WI38 (cell line): ENCODE data around the gene SLC49A4.

ENCODE experiments used
- H3K4me3 ChIP-seq: 2 replicates; pipeline ENCODE4 v1.5.1; 2011; ENCODE audit warnings: low read depth, mild to moderate bottlenecking, control low read depth, low read length
- CTCF ChIP-seq: IDR thresholded peaks from 2 replicates; pipeline ENCODE4 v1.5.1; 2012; ENCODE audit warnings: low read depth, mild to moderate bottlenecking, control low read depth, low read length

SLC49A4 gene

DNA sequence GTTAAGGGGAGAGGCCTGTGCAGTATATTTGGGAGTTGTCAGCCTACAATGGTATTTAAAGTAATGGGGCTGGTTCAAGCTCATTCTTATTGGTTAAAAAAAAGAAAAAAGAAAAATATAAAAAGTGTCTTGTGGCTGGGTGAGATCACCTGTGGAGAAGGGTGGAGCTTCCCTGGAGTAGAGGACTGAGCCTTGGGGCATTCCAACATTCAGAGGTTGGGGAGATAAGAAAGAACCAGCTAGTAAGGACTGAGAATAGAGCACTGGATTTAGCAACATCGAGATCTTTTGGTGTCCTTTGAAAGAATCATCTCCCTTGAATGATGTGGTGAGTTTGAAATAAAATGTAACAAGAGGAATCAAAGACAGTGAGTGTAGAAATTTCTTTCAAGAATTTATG, 5.2 kb downstream of the SLC49A4 start:
- no peak overlapping the region for H3K4me3 ChIP-seq
- no peak for TF ChIP-seq CTCF

GRCh38 chr3:122800706-122801237, 5.9 kb downstream of the SLC49A4 start:
- no peak overlapping the region for H3K4me3 ChIP-seq
- no peak for TF ChIP-seq CTCF

- H3K4me3 ChIP-seq = no peak overlapping the region
- no peak for TF ChIP-seq CTCF
Observed at GRCh38 chr3:122802323-122802722, 7.5 kb downstream of the SLC49A4 start.

- no peak for TF ChIP-seq CTCF
Observed at GRCh38 chr3:122803977-122804376, 9.1 kb downstream of the SLC49A4 start.

GRCh38 chr3:122810734-122811133, 15.9 kb downstream of the SLC49A4 start:
- TF ChIP-seq CTCF = no peak

More at GRCh38 chr3:122803977-122804376, 9.1 kb downstream of the SLC49A4 start:
- no peak overlapping the region for H3K4me3 ChIP-seq

DNA sequence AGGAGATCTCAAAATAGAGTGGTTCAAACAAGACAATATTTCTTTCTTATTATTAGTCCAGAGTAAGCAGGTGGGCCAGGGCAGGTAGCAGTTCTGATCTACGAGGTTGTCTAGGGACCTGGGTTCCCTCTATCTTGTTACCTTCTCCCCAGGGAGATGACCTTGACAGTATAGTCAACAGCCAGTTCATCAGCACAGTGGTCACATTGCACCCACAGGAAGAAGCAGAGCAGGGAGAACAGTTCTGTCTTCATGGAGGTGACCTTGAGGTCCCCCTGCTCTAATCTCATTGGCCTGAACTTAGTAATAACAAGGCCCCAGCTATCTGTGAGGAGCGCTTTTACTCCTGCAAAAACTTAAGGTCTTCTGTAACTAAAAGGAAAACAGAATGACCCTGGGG, 21.7 kb downstream of the SLC49A4 start:
- no peak overlapping the region for H3K4me3 ChIP-seq
- no peak for TF ChIP-seq CTCF

More at GRCh38 chr3:122810734-122811133, 15.9 kb downstream of the SLC49A4 start:
- H3K4me3 ChIP-seq = no peak overlapping the region

GRCh38 chr3:122824465-122825381, 29.9 kb downstream of the SLC49A4 start:
- TF ChIP-seq CTCF = no peak

More at GRCh38 chr3:122824465-122825381, 29.9 kb downstream of the SLC49A4 start:
- no peak overlapping the region for H3K4me3 ChIP-seq
